ENCODE results near the gene RAI1.

The RAI1 gene

DNA sequence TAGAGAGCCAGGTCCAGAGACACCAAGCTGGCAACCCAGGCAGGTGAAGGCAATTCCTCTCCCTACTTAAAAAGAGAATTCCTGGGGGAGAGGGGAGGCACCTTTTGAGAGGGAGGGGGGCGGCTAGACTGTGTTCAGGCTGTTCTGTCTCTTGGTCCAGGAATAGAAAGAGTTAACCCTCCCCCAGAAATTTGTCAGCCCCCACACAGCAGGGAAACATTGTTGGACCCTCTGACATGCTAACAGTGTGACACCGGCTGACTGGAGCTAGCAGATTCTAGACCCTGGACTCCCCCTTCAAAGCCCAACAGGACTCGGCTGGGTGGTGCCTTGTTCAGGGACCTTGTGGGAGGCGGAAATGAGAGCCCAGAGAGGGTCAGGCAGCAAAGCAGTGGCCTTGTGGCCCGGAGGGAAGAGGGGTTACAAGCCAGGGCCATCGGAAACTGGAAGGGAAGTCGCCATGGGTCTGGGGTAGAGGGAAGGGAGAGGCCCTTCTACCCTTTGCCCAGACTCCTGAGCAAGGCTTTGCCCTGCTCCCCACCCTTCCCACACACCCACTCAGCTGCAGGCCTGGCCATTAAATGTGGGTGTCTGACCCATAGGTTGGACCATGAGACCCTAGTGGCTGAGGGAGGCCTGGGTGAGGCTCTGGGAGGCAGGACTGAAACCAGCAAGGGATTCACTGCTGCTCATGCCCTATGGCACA, 44.6 kb downstream of the RAI1 start:
- in situ Hi-C loops (cut with MboI; ENCODE audit: low sequenced_read_pairs): no loop called here

DNA sequence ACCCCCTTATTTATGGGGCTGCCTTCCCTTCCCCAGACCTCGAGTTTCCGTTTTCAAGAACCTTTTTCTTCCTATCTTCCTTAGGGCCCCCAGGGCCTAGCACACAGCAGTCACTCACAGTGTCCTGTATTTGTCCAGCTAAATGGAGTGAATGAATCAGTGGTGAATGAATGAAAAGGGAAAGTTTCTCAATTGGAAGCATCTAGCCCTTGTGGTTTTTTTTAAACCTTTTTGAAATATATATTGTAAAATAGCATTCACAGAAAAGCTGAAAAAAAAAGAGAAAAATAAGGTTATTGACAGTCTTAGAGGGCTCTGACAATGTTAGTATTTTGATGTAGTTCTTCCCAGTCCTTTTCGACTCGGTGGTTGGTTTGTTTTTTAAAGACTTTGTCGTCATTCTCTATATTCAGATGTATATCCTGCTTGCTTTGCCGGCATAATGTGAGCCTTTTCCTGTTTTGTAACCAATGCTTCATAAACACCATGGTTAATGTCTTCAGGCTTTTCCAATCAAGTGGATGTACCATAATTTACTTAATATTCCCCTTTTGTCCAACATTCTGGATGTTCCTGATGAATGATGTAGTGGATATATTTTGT, 45.3 kb downstream of the RAI1 start:
- in situ Hi-C loops (cut with MboI; ENCODE audit: low sequenced_read_pairs): no loop called here

DNA sequence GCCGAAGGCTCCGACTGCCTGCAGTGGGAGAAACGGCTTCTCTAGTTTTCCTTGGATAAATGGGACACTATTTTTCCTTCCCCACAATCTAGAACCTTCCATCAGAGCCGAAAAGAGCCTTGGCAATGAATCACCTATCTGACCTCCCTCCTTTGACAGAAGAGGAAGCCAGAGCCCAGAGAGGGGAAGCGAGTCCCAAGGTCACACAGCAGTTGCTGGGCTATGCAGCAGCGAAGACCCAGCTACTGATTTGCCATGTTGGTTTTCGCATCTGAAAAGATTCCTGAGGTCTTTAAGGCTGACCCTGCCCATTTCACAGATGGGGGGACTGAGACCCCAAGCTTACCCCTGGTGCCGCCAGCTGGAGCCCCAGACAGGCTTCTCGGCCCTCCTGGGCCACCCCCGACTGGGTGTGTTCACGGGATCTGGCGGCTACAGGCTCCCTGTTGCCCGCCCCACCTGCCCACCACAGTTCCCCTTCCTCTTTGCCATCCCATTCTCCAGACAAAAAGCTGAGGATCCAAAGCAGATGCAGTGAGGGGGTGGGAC, 45.9 kb downstream of the RAI1 start:
- in situ Hi-C loops (cut with MboI; ENCODE audit: low sequenced_read_pairs): no loop called here

DNA sequence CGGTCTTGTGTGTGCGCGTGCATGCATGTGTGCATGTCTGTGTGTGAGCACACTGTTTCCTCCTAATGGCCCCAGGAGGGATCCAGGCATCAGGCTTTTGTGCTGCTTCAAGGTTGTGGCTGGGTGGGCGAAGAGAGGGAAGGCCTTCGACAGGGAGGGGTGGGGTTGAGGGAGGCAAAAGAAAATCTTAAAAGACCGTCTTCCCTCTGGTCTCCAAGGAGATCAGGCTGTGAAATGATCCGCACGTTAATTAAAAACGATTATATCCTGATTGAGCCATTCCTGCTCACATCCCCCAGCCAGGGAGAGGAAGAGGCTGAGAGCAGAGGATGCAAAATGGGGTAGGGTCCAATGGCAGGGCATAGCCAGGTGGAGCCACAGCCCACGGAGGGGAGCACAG, 46.9 kb downstream of the RAI1 start:
- in situ Hi-C loops (cut with MboI; ENCODE audit: low sequenced_read_pairs): no loop called here

DNA sequence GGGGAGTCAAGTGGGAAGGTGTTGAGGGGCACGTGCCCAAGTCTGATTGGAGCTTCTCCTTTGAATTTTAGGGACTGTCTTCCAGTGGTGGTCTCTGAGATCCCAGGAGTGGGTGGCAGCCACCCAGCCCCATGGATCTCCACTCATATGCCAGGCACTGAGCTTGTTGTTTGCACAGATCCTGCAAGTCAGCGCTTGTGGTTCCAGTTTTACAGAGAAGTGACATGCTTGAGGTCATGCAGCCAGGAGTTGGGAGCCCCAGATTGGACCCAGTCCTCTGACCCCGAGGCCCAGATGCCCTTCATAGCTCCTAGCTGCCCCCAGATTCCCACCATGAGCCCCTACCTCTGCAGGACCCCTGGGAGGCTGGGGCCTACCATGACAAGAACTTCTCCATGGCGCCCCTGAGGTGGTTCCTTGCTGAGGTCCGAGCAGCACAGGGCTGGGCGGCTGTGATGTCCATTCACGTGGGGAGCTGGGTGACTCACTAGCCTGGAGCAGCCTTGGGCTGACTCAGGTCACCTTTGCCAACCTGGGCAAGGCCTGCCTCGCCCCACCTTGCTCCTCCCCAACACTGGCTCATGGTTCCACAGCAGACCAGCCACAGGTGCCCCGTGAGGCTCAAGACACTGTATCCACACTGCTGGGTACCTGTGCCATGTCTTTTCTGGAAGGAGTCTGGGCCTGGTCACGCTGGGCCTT, 47.4 kb downstream of the RAI1 start:
- in situ Hi-C loops (cut with MboI; ENCODE audit: low sequenced_read_pairs): no loop called here

DNA sequence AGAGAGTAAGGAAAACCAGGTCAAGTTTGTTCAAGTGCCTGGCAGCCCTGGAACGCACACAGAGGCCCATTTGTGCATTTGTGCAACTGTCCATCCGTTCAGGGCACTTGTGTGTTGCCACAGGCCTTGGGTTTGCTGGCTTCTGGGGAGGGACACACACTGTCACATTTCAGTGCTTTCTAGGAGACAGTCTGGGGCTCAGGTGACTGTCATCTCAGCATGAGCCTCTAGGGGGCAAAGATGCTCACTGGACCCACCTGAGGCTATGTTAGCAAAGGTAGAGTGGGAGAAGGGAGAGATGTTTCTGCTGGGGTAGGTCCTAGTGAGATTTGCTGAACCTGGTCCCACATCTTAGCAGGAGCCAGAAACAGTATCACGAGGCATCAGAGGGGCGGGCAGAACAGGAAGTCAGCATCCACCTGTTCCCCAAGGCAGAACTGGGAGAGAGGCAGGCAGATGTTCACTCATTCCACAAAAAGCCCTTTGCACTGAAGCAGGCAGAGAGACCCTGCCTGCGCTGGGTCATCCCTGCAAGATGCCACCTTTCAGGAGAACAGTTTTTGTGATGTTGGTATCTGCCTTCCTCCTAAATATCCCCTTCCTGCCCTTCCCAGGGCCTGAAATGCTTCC, 48.5 kb downstream of the RAI1 start:
- in situ Hi-C loops (cut with MboI; ENCODE audit: low sequenced_read_pairs): no loop called here

DNA sequence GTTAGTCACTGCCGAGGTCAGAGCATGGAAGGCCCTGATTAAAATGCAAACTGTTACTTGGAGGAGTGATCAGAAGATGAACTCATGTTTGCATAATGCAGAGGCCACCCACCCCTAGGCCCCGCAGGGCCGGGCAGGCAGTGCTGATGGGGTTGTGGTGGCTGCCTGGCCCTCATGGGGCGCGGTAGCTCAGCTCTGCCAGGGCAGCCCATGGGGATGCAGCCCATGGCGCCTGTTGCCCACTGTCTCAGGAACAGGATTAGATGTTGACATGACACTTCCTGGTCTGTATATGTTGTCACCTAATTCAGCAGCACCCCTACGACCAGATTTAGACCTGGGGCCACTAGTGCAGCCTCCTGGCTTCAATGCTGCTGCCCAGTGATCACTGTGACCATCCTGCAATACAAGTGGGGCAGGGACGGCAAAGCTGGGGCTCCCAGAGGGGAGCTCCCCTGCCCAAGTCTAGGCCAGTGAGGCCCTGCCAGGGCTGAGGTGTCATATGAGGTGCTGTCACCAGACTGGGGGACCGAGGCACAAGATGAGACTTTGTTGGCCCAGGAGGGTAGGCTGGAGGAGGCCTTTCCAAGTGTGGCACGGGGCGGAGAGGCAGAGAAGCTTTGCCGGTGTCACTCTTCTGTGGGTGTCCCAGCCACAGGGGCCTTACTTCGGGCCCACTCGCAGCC, 49.1 kb downstream of the RAI1 start:
- in situ Hi-C loops (cut with MboI; ENCODE audit: low sequenced_read_pairs): no loop called here

DNA sequence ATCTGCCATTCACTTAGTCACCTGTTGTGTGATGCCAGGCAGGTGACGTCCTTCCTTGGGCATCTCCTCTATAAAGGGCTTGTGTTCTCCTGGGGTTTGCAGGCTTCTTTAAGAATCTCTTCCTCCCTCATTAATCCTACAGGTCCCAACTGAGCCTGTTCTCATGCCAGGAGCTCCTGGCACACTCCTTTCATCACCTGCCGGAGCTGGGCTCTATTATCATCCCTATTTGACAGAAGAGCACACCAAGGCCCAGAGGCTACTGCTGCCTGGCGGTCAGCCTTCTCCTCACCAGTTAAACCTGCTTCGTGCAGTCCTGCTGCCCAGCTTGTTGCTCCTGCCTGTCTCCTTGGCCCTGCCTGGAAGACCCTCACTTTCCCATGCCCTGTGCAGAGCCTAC, 51.2 kb downstream of the RAI1 start:
- in situ Hi-C loops (cut with MboI; ENCODE audit: low sequenced_read_pairs): no loop called here

DNA sequence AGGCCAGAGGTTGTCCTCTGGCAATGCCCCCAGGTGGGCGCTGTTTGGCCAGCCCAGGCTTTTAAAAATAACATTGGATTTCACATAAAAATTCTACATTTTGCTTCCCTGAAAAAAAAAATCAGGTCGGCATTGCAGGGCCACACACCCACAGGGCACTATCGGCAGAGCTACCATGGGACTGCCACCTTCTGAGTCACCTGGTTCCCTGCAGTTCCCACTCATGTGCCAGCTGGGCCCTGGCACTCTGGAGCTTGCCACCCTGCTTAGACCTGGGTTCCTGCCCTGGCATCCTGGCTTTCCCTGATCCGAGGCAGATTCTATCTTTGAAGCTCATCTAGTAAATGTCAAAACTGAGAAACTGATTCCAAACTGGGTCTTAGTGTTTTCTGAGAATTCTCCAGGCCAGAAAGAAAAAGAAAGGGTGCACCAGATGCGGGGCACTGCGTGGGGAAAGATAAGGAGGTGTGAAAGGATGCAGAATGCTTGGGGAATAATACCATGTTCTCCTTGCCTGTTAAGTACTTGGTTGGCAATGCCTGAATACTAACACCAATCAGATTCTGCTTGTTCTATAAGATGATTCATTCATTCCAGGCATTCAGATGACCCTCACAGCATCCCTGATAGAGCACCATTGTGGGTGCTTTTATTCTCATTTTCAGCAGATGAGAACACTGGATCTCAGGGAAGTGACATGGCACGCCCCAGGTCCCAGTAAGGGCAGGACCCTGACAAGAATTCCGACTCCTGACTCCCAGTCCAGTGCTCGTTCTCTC, 51.8 kb downstream of the RAI1 start:
- in situ Hi-C loops (cut with MboI; ENCODE audit: low sequenced_read_pairs): no loop called here

DNA sequence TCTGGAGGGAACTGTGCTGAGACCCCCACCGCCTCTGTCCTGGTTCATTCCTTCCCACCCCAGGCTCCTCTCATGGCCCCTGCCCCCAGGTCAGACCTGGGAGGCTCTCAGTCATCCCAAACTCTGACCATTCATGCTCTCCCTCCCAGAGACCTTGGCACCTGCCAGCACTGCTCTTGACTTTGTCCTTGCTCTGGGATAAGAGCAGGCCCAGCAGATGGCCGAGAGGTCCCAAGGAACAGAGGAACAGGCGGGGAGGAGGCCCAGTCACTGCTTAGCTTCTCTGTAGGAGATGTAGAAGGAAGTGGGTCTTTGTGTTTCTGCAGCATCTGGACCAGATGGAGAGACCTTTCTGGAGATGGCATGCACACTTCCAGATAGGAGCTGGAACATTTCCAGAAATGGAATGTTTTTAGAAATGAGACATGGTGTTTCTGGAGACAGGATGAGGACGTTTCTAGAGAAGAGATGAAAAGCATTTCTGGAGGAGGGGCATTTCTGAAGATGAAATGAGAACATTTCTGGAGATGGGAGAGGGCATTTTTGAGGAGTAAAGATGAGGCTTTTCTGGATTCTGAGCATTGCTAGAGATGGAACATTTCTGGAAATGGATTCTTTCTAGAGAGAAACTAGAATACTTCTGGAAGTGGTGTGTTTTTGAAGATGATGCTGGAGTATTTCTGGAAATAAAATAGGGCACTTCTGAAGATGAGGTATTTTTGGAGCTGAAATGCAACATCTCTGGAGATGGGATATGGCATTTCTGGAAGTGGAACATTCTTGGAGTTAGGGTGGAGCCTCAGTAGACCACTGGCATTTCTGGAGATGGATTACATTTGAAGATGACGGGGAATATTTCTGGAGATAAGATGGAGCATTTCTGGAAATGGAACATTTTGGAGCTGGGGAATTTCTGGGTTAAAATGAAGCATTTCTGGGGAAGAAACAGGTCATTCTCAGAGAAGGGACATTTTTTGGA, 55.2 kb downstream of the RAI1 start:
- in situ Hi-C loops (cut with MboI; ENCODE audit: low sequenced_read_pairs): no loop called here

DNA sequence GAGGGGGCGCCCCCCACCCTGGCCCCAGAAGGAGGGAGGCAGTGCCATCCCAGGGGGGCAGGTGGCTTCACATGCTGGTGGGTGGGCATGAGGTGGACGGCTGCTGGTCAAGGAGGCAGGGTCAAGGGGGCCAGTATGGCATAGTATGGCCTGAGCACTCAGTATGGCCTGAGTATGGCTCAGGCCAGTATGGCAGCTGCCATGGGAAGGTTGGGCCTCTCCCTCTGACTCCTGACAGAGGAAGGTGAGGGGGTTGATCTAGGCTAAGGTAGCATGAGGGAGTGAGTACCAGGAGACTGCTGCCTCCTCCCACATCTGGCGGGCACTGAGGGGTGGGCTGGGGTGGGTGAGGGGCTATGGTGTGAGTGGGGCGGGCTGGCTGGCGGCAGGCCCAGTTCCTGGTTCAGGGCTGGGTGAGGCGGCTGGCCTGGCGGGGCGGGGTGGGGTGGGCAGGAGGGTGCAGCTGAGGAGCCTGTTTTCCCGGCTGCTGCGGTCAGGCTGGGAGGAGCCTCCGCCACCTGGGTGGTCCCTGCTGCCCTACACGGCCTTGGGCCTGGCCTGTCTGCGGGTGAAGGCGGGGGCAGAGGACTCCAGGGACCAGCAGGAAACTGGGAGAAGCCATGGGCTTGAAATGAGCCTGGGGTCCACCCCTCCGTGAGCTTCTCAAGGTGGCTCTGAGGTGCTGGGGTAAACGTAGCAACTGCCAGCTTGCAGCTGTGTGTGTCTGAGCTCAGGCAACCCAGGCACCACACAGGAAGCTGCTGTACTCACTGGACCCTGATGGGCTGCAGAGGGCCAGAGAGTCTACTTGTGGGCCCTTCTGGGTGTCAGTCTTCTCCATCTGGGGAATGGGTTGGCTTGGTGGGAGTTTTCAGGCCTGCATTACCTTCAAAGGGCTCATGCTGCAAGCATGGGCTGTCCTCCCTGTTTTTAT, 57.0 kb downstream of the RAI1 start:
- in situ Hi-C loops (cut with MboI; ENCODE audit: low sequenced_read_pairs): no loop called here

DNA sequence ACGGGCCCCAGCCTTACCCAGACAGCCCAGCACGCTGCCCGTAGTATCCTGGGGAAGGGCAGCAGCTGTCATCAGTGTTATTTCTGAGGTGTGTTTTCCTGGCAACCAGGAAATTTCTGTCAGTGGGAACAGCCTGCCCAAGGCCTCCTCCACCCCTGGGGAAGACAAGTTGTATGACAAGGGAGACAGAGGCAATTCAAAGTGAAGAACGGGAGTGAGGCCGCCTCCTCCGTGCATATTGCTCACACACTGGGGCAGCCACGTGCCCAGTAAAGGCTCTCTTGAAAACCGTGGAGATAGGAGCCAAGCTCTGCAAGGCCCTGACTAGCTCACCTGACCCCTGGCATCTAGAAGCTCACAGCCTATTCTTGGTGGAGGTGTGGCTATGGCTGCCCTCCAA, 57.6 kb downstream of the RAI1 start:
- in situ Hi-C loops (cut with MboI; ENCODE audit: low sequenced_read_pairs): no loop called here

DNA sequence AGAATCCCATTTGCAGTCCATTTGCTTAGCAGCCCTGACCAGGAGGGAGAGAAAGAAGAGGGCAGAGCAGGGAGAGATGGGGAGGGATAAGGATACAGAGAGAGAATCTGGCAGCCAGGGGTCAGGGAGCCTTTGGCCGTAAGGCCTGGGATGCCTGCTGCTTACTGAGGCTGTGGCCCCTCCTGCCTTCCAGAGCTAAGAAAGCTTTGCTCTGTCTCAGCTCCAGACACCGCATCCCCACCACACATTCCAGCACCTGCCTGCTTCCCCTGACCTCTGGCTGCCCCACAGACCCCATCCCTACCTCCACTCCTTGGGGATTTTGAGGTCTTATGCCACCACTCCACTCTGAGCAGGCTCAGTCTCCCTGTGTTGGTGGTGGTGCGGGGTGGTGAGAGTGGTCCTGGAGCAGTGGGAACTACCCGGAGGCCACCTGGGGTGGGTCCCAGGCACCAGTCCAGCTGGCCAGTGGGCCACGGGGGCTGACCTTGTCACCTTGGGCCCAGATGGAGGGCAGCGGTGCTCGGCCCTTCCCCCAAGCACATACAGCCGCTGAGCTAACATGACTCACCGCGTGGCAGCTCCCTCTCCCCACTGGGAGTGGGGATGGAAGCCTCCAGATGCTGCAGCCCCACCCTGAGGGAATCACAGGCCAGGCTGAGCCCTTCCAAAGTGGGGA, 58.3 kb downstream of the RAI1 start:
- in situ Hi-C loops (cut with MboI; ENCODE audit: low sequenced_read_pairs): no loop called here

DNA sequence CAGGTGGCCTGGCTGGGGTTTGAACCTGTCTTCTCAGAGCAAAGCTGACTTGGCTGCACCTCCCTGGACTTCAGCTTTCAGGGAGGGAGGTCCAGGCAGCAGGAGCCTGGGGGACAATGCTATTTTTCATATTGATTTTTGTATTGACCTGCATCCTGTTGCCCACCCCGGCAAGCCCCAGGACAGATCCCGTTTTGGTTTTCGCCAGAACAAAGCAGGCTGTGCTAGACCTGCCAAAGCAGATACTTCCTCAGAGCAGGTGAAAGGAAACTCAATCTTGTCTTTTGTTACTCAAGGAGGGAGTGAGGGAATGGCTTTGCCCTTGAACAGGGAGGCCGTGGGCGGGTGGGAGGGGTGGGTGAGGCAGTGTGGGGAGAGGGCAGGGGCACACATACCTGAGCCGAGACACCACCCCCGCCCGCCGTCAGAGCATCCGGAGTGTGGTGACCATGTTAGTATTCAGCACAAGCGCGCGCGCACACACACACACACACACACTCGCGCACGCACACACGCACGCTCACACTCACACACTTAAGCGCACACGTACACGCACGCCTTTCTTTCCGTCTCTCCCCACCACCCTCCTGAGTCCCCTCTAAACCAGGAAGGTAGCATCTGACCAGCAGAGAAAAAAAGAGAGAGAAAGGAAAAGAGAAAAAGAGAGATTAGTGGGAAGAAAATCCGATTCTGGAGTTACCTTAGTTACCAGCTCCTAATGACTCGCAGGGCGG, 59.5 kb downstream of the RAI1 start:
- in situ Hi-C loops (cut with MboI; ENCODE audit: low sequenced_read_pairs): no loop called here

DNA sequence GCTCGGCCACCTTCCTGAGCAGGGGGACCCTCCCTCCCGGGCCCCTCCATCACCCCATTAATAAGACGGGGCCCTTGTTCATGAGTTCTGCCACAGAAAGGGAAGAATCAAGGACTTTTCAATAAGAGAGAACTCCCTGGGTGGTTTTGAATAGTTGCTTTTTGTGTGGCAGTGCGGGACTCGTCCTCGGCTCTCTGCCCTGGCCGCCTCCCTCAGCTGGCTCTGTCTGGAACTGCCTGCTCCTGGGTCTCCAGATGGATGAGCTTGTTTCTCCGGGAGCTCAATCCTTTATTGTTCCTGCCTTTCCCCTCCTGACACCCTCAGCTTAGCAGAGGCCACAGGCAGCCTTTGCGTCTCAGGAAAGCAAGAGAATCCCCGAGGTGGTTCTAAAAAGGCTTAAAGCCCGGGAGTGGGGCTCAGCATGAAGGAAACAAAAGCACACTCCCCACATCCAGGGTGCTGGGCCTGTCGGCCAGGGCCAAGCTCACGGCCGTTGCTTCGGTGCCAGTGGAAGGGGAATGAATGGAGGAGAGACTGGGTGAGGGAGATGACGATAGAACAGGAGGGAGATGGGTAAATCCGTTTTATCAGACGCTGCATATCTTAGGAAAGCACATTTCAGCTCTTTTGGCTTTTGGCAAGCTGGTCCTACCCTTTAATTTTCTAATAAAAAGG, 60.2 kb downstream of the RAI1 start:
- in situ Hi-C loops (cut with MboI; ENCODE audit: low sequenced_read_pairs): no loop called here

DNA sequence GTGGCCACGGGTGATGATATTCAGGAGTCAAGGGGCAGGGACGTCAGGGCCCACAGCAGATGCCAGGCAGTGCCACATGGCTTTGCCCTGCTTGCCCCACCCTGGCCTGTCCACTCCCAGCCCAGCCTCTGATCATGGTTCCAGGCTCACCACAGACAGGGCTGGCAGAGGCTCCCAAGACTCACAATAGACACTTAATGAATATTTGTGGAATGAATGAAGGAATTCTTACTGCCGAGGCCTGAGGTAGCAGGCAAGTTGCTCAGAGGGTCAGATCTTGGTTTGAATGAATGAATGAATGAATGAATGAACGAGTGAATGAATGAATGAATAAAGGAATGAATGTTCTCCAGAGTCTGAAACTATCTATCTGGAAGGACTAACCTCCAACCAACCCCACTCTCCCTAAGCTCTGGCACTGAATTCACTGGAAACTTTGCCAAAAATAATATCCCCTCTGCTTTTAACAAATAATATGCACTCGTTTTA, 60.9 kb downstream of the RAI1 start:
- in situ Hi-C loops (cut with MboI; ENCODE audit: low sequenced_read_pairs): no loop called here
